CD4-positive, alpha-beta T cell treated with Interleukin-15 for 1 hour (primary cell): ENCODE data around the gene ANO2.
"Not testable (repeated sequence)": the region's sequence is repeated elsewhere in the genome, so short reads cannot be mapped to it uniquely, and the experiment has no call there.

ENCODE experiments used
- DNase-seq: peaks from one replicate; pipeline ENCODE4 v3.0.0-alpha.2; 2020

ANO2 gene

DNA sequence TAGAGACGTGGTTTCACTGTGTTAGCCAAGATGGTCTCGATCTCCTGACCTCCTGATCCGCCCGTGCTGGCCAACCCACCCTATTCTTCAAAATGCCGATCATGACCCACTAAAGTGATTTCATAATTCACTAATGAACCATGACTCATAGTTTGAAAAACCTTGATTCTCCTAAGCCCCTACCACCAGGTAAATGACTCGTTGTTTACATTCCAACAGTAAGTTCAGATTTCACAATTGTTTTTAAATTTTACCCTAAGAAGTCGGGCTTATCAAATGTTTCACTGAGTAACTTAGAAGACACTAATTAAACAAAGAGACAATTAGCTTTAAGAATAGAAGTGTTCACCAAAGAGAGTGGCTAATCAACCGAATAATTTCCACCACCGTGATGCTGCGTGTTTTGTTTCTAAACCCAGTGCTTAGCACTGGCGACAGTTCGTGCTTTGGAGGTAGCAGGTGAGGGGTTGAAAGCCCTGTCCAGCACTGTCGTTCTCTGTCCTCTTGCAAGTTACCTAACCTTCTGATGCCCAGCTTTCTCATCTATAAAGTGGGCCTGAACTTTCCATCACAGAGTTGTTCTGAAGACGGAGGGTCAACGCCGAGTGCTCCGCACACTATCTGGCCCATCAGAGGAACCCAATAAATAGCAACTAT is 376.6 kb downstream of the ANO2 start:
- no peak for DNase-seq

DNA sequence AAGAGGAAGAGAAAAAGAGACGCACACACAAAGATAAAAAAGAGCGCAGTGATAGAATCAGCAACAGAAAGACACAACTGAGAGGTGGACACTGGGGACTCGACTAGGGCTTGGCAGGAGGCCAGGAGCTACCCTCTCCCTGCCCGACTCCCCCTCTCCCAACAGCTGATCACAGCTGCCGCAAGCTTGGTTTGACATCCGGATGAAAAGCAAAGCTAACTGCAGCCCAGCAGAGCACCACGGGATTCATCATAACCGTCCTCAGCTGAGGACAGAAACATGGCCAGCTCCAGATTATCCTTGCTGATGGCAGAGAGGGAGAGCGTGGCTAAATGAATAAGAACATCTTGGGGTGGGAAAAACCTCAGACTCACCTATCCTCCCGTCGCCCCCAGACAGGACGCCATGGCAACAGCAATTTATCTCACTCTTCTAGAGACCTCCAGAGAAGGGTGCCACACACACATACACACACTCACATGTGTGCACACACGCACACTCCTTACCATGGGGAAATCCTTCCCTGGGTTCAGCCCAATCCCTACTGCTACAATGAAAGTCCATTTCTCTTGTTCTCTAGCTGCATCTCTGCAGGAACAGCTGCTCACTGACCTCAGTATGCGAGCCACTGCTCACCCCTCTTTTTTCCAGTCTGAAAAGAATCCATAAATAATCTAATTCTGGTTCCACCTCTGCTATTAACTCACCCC is 377.9 kb downstream of the ANO2 start:
- no peak for DNase-seq

DNA sequence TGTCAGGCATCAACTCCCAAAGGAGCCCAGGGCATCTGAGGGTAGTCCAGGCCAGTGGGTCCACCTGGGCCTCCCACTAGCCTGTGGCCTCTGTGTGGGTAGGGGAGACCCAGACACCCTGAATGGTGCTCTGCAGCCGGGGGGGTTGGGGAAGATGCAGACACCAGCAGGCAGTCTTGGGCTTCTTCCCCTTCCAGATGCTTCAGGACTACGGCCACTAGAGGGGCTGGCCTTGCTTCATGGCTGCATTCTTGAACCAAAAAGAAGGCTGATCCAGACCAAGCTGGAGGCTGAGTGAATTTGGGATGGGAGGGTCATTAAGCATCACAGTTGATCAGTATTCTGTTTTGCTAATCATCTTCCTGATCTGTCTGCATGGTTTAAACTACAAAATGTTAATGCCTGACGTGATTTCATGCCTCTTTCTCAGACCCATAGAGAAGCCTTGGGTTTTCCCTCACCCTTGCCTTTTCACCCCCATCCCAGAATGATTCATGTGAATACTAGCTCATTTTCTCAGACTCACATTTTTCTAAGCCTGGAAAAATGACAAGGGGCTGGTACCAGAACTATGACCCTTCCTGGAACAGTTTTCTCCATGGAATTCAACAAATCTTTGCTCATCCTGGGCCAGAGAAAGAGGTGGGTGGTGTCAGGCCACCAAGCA is 379.0 kb downstream of the ANO2 start:
- no peak for DNase-seq

DNA sequence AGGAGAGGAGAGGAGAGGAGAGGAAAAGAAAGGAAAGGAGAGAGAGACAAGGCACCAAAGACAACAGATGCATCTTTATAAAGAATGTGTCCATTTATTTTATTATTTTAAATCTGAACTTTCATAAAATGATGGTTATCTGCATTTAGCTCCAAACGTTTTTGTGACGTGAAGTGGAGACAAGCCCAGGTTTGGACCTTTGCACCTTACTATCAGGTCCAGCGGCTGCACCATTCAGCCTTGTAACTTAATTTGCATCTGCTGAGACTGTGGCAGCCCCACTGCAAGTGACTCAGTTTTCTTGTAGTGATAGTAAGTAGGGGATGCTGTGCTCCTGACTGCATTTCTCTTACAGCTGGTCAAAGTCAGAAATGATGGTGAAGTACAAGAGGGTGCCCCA is 382.5 kb downstream of the ANO2 start:
- no peak for DNase-seq

DNA sequence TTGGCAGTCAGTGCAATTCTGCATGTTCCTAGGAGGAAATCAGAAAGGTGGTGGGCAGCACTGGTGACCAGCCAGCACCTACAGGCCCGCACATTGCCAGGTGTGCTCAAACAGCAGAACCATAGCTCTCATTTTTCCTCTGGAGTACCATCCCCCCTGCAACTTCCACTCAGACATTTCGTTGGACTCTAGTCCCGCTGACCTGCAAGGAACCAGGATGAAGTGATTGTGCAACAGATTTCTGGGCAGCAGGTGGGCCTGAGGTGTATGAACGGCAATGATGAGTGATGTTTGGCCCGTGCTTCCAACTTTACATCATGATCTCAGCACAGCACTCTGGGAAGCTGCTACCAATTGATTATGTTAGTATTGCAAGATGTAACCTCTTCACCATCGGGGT is 383.2 kb downstream of the ANO2 start:
- no peak for DNase-seq

DNA sequence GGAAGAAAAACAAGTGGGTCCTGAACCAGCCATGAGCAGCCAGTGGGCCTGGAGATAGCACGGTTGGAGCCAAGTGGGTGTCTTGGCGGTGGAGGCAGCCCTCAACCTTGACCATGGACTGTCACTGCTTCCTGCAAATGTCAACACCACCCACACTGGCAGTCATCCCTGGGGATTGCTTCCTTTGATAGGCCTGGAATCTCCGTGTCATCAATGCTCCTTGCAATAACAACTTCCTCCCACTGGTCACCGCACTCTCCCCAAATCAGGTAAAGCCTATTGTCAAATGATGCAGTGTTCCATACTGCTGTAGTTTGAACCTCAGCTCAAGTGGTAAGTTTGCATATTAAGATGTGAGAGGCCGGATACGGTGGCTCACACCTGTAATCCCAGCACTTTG is 384.0 kb downstream of the ANO2 start:
- no peak for DNase-seq

DNA sequence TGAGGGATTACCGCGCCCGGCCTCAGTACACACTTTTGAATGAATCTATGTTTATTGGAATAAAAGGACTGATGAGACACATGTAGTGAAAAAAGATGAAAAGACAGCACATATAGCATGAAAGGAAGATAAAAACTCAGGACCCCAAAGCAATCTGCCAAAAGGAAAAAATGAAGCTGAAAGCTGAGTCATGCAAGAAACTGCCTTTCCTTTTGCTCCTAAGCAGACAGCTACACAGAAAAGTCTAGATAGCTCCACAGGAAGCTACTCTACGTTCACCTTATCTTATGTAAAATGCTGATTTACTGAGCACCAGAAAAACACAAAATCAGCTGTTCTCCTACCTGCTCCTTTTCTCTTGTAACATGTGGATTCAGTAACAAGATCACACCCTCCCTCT is 384.8 kb downstream of the ANO2 start:
- DNase-seq, result no peak

DNA sequence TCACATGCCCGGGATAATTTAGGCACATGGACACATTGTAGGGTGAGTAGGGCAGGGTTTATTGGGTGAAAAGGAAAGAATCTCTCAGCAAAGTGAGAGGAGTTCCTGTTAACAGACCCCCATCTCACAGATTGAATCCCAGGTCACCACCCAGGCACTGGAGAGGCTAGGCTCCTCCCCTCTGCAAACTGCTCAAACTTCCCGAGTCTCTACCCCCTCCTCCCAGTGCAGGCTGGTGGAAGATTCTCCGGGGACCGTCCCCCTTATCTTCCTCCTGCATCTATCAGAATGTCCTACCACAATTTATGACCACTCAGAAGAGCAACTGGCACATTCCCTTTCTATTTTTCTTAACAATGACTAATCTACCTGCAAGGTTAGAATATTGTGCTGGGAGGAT is 387.2 kb downstream of the ANO2 start:
- DNase-seq, result no peak

DNA sequence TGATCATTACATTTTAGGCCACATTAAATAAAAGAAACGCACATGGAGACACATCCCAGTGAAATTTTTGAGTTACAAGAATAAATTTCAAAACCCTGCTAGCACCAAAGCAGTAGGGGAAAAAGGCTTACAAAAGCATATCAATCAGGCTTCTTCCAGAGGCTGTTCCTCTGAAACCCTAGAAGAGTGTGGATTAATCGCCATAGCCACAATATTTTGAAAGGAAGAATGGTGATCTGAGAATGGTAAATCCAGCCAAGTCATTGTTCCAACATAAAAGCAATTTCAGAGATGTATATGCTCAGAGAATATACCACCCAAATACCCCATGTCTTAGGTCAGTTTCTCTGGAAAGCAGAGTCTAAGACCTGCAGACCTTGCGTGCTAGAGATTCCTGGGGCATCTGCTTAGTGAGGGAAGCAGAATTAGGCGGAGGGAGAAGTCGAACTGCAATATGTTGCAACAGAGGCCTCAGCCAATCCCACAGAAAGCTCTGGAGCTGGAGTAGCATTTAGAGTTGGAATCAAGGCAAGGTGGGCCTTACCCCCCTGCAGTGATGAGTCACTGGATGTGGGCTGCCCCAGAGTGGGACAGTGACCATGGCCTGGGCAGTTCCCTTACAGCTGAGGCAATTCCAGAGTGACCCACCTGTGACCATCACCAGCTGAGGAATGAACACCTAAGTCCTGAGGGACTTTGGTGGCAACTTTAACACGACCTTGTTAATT is 387.9 kb downstream of the ANO2 start:
- DNase-seq, result no peak

DNA sequence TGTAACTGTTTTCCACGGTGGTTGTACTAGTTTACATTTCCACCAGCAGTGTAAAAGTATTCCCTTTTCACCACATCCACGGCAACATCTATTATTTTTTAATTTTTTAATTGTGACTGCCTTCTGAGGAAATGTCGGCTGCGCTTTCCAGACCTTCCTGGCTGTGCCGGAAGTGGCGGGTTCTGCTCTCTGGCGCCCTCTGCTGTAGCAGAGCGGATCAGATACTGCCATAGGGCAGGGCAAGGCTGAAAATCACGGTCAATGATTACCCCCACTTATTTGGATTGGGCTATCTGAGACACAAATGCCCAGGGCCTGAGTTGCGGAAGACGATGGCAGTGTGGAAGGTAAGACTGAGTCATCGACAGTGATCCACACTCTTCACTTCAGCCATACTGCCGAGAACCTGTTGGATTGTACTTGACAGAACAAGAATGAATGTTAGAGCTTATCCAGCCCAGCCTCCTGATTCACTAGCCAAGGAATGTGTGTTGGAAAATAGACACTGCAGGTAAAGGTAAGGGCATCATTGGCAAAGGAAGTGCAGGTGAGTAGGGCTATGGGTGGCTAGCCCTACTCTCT is 388.9 kb downstream of the ANO2 start:
- DNase-seq, result no peak

DNA sequence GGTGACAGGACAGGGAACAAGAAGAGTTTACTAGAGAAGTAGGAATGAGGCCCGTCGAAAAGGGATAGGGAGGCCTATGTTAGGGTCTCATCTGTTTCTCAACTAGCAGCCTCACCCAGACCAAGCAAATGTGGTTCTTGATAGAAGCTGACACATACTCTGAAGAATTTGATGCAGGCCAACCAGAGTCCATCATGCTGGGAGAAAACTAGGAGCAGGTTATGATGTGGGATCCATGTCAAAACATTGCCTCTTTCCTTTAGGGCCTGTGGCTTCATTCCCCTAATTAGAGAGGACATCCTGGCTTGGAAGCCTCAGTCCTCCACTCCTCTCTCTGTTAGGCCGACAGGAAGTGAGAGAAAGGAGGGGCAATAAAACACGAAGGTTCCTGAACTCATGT is 390.3 kb downstream of the ANO2 start:
- no peak for DNase-seq

DNA sequence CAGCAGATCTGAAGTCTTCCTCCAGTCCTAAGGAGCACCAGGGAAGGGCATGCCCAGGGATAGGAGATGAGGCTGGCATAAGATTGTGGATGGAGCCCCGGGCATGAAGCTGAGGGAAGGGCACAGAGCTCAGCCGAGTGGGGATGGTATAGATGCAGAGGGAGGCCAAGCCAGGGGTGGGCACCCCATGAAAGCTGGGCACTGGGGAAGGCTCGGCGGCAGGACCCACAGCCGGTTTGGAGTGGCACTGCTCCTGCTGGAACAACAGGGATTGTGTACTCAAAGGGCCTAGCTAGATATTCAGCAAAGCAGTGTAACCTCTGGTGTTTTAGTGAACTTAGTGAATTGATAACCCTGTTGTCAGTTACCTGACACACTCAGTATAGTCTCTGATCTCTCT is 396.0 kb downstream of the ANO2 start:
- DNase-seq, result no peak

DNA sequence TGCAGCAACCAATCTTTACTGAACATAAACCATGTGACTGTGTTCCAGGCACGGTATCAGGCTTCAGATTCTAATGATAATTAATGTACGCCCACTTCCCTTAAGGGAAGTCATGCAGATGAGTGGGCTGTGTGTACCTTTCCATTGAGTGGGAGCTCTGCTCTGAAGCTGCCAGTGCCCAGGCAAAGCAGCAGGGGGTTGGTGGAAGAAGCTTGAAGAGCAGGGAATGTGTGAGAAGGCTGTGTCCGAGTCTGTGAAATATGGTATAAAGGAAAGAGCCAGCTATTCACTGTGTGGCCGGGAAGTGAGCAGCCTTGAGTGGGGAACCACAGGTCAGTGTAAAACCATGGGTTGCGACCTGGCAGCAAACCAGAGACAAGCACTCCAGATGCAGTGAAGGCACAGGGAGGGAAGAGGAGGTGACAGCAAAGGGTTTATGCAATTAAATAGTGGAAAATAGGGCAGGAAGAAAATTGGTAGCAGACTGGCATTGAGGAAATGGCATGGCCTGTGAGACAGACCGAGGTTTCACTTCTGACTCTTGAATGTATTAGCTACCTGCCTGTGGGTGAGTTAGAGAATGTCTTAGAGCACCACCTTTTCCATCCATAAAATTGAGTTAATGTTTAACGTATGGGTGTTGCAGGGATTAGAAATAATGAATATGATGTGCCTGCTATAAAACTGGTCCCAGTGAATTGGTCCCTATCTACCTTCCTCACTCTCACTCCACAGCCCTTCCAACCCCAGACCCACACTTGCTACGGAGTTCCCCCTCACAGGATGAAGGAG is 396.7 kb downstream of the ANO2 start:
- no peak for DNase-seq

DNA sequence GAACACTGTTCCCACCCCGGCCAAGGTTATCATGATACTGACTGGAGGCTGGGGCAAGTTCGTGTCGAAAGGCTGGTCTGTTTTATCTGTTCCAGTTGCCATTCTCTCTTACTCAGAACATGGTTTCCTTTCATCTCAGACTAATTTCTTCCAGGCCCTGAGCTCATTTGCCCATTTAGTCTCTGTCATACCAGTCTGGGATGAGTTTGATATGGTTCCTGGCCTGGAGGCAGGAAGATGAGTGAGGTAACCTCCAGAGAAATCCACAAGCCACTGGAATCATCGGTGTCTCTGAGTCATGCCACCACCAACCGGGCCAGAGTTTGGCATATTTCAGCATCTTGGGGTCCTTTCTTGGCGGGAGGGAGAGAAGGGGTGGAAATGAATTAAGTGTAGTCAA is 398.4 kb downstream of the ANO2 start:
- DNase-seq, result no peak

DNA sequence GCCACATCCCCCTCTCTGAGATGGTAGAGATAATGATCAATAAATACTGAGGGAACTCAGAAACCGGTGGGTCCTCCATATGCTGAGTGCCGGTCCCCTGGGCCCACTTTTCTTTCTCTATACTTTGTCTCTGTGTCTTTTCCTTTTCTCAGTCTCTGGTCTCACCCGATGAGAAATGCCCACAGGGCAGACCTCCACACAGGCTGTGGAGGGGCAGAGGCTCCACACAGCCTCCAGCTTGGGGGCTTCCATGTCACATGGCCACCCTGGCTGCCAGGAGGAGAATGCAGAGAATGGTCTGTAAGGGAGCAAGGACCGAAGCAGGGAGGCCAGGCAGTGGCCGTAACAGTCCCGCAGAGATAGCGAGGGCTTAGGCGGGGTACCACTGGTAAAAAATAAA is 407.3 kb downstream of the ANO2 start:
- DNase-seq, result no peak

DNA sequence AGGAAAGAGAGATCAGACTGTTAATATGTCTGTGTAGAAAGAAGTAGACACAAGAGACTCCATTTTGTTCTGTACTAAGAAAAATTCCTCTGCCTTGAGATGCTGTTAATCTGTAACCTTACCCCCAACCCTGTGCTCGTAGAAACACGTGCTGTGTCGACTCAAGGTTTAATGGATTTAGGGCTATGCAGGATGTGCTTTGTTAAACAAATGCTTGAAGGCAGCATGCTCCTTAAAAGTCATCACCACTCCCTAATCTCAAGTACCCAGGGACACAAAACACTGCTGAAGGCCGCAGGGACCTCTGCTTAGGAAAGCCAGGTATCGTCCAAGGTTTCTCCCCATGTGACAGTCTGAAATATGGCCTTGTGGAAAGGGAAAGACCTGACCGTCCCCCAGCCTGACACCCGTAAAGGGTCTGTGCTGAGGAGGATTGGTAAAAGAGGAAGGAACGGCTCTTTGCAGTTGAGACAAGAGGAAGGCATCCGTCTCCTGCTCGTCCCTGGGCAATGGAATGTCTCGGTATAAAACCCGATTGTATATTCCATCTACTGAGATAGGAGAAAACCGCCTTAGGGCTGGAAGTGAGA is 407.9 kb downstream of the ANO2 start:
- DNase-seq, result not testable (repeated sequence)

DNA sequence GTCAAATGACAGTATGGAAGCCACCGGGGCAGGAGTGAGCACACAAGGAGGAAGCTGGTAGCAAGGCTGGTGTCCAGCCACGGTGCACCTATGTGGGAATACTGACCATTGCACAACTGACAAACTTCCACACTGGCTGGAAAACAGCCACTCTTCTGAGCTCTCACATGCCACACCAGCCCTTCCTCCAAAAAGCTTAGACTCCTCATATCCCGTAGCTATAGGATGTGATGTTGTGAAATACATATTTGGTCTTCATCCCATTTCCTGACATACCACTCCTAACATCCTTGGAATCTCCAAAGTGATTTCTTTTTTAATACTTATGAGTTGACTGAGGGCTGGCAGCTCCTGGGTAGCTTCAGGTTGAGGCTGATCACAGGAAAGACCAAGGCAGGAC is 409.5 kb downstream of the ANO2 start:
- no peak for DNase-seq

DNA sequence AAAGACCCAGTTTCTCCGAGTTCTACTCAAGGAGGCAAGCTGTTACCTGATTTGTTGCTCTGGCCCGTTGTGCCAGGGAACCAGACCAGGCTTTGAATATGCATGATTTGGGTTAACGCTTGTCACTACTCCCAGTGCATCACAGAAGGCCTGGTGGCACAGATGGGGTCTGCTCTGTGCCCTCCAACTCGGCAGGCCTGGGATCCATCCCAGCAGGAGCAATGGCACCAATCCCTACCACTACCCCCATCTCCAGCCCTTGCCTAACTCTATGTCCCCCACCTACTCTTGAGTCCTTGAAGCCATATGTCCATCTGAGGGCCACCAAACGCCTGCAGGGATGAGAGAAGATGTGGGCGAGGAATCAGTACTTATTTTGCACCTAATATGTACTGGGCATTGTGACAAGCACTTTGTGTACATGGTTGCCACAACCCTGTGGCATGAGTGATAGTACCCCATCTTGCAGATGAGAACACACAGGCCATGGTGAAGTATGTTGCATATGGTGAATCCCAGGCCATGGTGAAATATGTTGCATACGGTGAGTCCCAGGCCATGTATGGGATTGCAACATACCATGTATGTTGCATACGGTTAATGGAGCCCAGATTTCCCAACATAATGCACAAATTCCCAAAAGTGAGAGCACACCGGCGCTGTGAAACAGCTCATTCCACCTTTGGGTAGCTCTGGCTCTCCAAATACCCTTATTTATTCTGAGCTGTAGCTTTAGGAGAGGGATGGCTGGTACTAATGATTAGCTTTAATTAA is 410.4 kb downstream of the ANO2 start:
- no peak for DNase-seq

DNA sequence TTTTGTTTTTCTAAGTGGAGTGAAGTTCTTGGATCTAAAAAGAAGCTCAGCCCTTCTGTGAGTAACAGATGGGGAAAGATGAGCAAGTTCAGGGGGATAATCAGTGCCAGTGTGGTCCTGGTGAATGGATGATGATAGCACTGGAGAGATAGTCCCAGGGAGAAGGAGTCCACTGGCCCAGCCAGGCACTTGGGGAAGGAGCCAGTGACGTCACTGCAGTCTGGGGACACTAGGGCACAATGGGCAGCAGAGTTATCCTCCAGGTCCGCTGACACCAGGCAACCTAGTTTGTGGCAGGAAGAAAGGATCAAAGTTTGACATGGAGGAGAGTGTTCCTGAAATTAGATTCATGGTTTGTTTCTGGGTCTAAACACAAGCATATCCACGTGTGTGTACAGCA is 411.7 kb downstream of the ANO2 start:
- DNase-seq, result no peak

DNA sequence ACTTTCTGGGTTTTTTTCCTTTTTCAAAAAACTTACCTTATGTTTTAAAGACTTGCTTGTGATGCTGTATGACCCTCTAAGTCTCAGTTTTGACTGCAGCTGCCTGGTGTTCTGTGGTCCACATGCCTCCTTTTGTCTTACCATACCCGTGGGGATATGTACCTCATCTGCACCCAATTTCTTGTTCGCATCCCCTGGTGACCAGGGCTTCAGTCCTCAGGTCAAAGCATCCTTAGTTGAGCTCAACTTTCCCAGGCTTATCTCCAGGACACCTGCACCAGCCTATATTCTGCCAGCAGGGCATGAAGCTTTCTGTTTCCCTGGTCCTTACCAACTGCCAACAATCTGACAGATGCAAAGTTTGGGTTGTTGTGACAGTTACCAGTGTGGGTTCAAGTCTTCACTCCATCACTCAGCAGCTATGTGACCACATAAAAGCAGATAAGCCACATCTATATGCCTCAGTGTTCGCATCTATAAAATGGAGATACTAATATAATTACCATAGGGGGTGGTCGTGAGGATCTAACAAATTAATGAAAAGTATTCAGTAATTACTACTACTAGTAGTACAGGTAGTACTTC is 419.2 kb downstream of the ANO2 start:
- no peak for DNase-seq
